ENCODE data around the gene TBC1D10A.

GRCh38 chr22:30325065-30325720 lies 1.5 kb downstream of the TBC1D10A start:
- no peak for TF ChIP-seq CTCF (IDR thresholded peaks at IDR 0.05)
- no peak for TF ChIP-seq POLR2A (IDR thresholded peaks at IDR 0.05)

Measured in tibial nerve (tissue), 3 donors.